ENCODE measurements around the gene COA8.

- TF ChIP-seq, protein P1, sequence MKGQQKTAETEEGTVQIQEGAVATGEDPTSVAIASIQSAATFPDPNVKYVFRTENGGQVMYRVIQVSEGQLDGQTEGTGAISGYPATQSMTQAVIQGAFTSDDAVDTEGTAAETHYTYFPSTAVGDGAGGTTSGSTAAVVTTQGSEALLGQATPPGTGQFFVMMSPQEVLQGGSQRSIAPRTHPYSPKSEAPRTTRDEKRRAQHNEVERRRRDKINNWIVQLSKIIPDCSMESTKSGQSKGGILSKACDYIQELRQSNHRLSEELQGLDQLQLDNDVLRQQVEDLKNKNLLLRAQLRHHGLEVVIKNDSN (CRISPR knock-in tag; IDR thresholded peaks at IDR 0.05), result no peak
- TF ChIP-seq, protein P2, sequence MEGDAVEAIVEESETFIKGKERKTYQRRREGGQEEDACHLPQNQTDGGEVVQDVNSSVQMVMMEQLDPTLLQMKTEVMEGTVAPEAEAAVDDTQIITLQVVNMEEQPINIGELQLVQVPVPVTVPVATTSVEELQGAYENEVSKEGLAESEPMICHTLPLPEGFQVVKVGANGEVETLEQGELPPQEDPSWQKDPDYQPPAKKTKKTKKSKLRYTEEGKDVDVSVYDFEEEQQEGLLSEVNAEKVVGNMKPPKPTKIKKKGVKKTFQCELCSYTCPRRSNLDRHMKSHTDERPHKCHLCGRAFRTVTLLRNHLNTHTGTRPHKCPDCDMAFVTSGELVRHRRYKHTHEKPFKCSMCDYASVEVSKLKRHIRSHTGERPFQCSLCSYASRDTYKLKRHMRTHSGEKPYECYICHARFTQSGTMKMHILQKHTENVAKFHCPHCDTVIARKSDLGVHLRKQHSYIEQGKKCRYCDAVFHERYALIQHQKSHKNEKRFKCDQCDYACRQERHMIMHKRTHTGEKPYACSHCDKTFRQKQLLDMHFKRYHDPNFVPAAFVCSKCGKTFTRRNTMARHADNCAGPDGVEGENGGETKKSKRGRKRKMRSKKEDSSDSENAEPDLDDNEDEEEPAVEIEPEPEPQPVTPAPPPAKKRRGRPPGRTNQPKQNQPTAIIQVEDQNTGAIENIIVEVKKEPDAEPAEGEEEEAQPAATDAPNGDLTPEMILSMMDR (IDR thresholded peaks at IDR 0.05 in 2 of 3, conservative IDR thresholded peaks at IDR 0.05 in 1 of 3; ENCODE audit: insufficient read depth in 2 of 3, low read depth in 1 of 3, low read length in 3 of 3), result no peak
- no peak for TF ChIP-seq NRF1 (conservative IDR thresholded peaks at IDR 0.05 in 1 of 2, IDR thresholded peaks at IDR 0.05 in 1 of 2)
Measured at GRCh38 chr14:103526914-103527248, 35.9 kb upstream of the COA8 start.
